Fibroblast of the aortic adventitia (primary cell): Measurements from ENCODE around the gene FBLN1. TPM values are rescaled to one million over a fixed set of nuclear protein-coding genes. Genes with fewer than 3 reads are reported as not detected.
"Not testable (repeated sequence)": the region's sequence is repeated elsewhere in the genome, so short reads cannot be mapped to it uniquely, and the experiment has no call there.

Source experiments
- DNase-seq: peaks from one replicate; pipeline ENCODE4 v3.0.0-alpha.2; 2010; ENCODE audit warnings: low read depth
- H3K4me3 ChIP-seq: 2 replicates; pipeline ENCODE4 v1.5.1; 2011; ENCODE audit warnings: low read depth, mild to moderate bottlenecking, control low read depth, low read length, moderate library complexity
- total RNA-seq: library from RNA; depleted of rRNA; stranded (reverse); fragments of >200 nt; gene quantifications from 2 replicates; pipeline ENCODE4 v1.2.3, GENCODE V29; 2012; ENCODE audit warnings: low replicate concordance
- TF ChIP-seq, protein P1 (sequence below): IDR thresholded peaks from 2 replicates; pipeline ENCODE4 v1.5.1; 2011; ENCODE audit warnings: mild to moderate bottlenecking, low read length, control low read depth, inconsistent platforms; ENCODE audit not compliant: insufficient read depth

The FBLN1 gene
- total RNA-seq, 1 donor: 561 TPM

DNA sequence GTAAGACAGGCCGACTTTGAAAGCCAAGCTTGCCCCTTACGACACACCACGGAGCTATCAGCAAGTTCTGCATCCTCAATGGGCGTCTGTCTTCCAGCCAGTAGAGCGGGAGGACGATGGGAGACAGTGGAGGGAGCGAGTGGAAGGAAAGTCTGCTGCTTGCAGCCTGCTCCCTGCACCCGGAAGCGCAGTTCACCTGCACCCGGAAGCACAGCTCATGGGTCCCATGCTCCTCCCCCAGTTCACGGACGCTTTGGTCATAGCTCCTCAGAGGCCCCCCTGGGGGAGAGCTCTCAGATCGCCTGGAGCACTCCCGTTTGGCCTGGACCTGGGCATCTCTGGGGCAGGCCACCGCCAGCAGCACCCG lies 51.3 kb downstream of the FBLN1 start:
- H3K4me3 ChIP-seq: no peak overlapping the region
- TF ChIP-seq, protein P1, sequence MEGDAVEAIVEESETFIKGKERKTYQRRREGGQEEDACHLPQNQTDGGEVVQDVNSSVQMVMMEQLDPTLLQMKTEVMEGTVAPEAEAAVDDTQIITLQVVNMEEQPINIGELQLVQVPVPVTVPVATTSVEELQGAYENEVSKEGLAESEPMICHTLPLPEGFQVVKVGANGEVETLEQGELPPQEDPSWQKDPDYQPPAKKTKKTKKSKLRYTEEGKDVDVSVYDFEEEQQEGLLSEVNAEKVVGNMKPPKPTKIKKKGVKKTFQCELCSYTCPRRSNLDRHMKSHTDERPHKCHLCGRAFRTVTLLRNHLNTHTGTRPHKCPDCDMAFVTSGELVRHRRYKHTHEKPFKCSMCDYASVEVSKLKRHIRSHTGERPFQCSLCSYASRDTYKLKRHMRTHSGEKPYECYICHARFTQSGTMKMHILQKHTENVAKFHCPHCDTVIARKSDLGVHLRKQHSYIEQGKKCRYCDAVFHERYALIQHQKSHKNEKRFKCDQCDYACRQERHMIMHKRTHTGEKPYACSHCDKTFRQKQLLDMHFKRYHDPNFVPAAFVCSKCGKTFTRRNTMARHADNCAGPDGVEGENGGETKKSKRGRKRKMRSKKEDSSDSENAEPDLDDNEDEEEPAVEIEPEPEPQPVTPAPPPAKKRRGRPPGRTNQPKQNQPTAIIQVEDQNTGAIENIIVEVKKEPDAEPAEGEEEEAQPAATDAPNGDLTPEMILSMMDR: no peak
- no peak for DNase-seq

GRCh38 chr22:45554861-45555260 lies 52.2 kb downstream of the FBLN1 start:
- H3K4me3 ChIP-seq: no peak overlapping the region
- no peak for DNase-seq
- TF ChIP-seq, protein P1: no peak

GRCh38 chr22:45557926-45558325 lies 55.2 kb downstream of the FBLN1 start:
- not testable (repeated sequence) for DNase-seq, H3K4me3 ChIP-seq

DNA sequence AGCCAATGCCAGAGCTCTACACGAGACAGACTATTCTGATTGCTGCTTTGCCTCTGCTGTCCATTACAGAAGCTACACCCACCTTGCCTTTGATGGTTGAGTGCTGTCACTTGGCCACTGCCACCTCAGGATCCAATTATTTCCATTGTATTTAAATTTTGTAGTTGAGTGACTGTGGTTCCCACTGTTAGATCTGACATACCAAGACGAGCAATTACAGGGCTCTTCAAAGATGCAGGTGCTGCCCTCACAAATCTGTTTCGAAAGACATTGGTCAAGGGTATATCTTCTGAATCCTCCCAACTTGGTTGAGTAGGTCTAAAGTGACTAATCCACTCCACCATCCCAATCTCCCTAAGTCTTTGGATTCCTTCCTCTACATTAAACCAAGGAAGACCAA lies 57.4 kb downstream of the FBLN1 start:
- H3K4me3 ChIP-seq, DNase-seq: not testable (repeated sequence)

- not testable (repeated sequence) for DNase-seq, H3K4me3 ChIP-seq
Measured at GRCh38 chr22:45560761-45561160, 58.1 kb downstream of the FBLN1 start.

- H3K4me3 ChIP-seq: no peak overlapping the region
- TF ChIP-seq, protein P1: no peak
- DNase-seq: no peak
Measured at GRCh38 chr22:45562102-45562501, 59.4 kb downstream of the FBLN1 start.

DNA sequence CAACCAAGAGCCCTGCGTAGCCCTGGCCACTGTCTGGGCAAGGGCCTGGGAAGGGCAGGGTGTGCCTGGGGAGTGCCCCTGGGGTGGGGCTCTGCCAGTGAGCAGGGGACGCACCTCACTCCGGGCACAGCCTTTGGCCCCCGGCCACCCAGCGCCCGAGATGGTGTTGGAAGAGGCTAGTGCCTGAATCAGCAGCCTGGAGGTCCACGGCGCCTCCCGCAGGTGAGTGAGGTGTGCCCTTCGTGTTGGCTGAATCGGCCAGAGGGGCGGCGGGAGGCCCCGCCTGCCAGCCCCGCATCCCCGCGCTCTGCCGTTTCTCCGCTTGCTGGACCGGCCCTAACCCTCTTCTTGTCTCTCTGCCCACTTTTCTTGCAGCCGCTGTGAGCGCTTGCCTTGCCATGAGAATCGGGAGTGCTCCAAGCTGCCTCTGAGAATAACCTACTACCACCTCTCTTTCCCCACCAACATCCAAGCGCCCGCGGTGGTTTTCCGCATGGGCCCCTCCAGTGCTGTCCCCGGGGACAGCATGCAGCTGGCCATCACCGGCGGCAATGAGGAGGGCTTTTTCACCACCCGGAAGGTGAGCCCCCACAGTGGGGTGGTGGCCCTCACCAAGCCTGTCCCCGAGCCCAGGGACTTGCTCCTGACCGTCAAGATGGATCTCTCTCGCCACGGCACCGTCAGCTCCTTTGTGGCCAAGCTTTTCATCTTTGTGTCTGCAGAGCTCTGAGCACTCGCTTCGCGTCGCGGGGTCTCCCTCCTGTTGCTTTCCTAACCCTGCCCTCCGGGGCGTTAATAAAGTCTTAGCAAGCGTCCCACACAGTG lies 60.1 kb downstream of the FBLN1 start:
- TF ChIP-seq, protein P1: no peak
- no peak overlapping the region for H3K4me3 ChIP-seq

DNA sequence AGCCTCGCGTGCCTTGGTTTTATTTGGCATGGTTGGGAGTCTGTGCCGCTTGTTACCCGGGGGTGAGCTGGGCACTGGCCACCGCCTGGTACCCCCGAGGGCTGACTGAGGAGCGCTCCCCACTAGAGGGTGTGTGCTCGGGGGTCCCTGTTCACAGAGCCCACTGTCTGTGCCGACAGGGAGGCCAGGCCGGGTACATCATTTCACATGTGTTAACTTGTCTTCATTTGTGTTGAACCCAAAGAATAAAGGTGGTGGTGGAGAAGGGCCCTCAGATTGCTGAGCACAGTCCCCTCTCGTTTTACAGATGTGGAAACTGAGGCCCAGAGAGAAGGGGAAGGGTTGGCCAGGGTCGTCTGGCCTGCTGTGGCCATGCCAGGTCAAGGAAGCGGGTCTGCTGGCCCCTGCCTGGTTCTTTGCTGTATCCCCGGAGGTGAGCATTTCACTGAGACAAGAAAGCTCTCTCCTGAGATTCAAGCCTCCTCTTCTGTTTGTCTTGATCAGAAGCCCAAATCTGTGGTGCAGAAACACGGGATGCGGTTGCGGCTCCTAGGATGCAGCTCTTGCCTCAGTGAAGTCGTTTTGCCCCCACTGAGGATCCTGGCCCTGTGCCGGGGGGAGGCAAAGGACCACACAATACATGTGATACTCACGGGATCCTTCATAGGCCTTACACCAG lies 60.8 kb downstream of the FBLN1 start:
- no peak for DNase-seq
- TF ChIP-seq, protein P1: no peak

More for the DNA sequence above, 60.1 kb downstream of the FBLN1 start:
- no peak for DNase-seq

More for the DNA sequence above, 60.8 kb downstream of the FBLN1 start:
- H3K4me3 ChIP-seq: no peak overlapping the region
